ENCODE results near the gene CAMK2D.

Gene CAMK2D

GRCh38 chr4:113677325-113677724, 84.2 kb downstream of the CAMK2D start:
- DNase-seq (ENCODE audit: low read depth), result no peak
- no peak for TF ChIP-seq CTCF (IDR thresholded peaks at IDR 0.05; ENCODE audit: insufficient read depth, low read depth, low read length, missing control alignments)
- no peak overlapping the region for H3K4me3 ChIP-seq (ENCODE audit: low read depth, low read length)

- no peak overlapping the region for H3K4me3 ChIP-seq (ENCODE audit: low read depth, low read length)
- TF ChIP-seq CTCF (IDR thresholded peaks at IDR 0.05; ENCODE audit: insufficient read depth, low read depth, low read length, missing control alignments), result no peak
- DNase-seq (ENCODE audit: low read depth), result no peak
These were observed 85.5 kb downstream of the CAMK2D start for GRCh38 chr4:113675731-113676697.

GRCh38 chr4:113674733-113675132, 86.8 kb downstream of the CAMK2D start:
- no peak overlapping the region for H3K4me3 ChIP-seq (ENCODE audit: low read depth, low read length)
- TF ChIP-seq CTCF (IDR thresholded peaks at IDR 0.05; ENCODE audit: insufficient read depth, low read depth, low read length, missing control alignments), result no peak
- no peak for DNase-seq (ENCODE audit: low read depth)

GRCh38 chr4:113674251-113674650, 87.3 kb downstream of the CAMK2D start:
- no peak for DNase-seq (ENCODE audit: low read depth)
- H3K4me3 ChIP-seq (ENCODE audit: low read depth, low read length), result no peak overlapping the region
- no peak for TF ChIP-seq CTCF (IDR thresholded peaks at IDR 0.05; ENCODE audit: insufficient read depth, low read depth, low read length, missing control alignments)

GRCh38 chr4:113673450-113673849, 88.1 kb downstream of the CAMK2D start:
- DNase-seq (ENCODE audit: low read depth), result peak; percentile 37
- H3K4me3 ChIP-seq (ENCODE audit: low read depth, low read length), result no peak overlapping the region
- no peak for TF ChIP-seq CTCF (IDR thresholded peaks at IDR 0.05; ENCODE audit: insufficient read depth, low read depth, low read length, missing control alignments)

- TF ChIP-seq CTCF (IDR thresholded peaks at IDR 0.05; ENCODE audit: insufficient read depth, low read depth, low read length, missing control alignments), result no peak
- DNase-seq (ENCODE audit: low read depth), result no peak
- H3K4me3 ChIP-seq (ENCODE audit: low read depth, low read length), result no peak overlapping the region
These were observed 95.0 kb downstream of the CAMK2D start for GRCh38 chr4:113666386-113667114.

All from GM12865 (cell line).